ENCODE results near the gene DYSF.

The DYSF gene

GRCh38 chr2:71526141-71526540 is 72.8 kb downstream of the DYSF start:
- H3F3A ChIP-seq (ENCODE audit: control insufficient read depth, insufficient read depth), result no peaks in the 10 kb centered on the region

GRCh38 chr2:71526975-71527374 is 73.6 kb downstream of the DYSF start:
- H3K36me3 ChIP-seq (ENCODE audit: control insufficient read depth, low read length), result no peaks in the 10 kb centered on the region
- H3F3A ChIP-seq (ENCODE audit: control insufficient read depth, insufficient read depth), result no peaks in the 10 kb centered on the region
- H3K4me2 ChIP-seq (ENCODE audit: low read length), result no peak overlapping the region
- H4K20me1 ChIP-seq (ENCODE audit: control insufficient read depth, insufficient read depth, low read depth, low read length), result no peaks in the 10 kb centered on the region
- TF ChIP-seq CTCF (IDR thresholded peaks at IDR 0.05; ENCODE audit: low read depth, low read length, poor library complexity, severe bottlenecking) (no peak), EZH2phosphoT487 (IDR thresholded peaks at IDR 0.05; ENCODE audit: borderline replicate concordance, low read length) (no peak)
- no peak overlapping the region for H3K4me3 ChIP-seq (ENCODE audit: low read length)
- H3K79me2 ChIP-seq (ENCODE audit: control insufficient read depth, low read length), result no peaks in the 10 kb centered on the region
- H3K4me1 ChIP-seq (ENCODE audit: control insufficient read depth, low read length), result no peaks in the 10 kb centered on the region
- no peaks in the 10 kb centered on the region for H3K9me2 ChIP-seq (replicated peaks; ENCODE audit: control insufficient read depth, low read length)
- H3K27ac ChIP-seq (ENCODE audit: low read depth, low read length), result no peak overlapping the region
- H3K27me3 ChIP-seq (ENCODE audit: control insufficient read depth, low read length), result peaks cover 14% of the 10 kb centered on the region; the same call in 1 of the 2 replicates
- no peaks in the 10 kb centered on the region for H3K9me3 ChIP-seq (ENCODE audit: control insufficient read depth, insufficient read depth, low read length)

More at GRCh38 chr2:71526141-71526540, 72.8 kb downstream of the DYSF start:
- Histone ChIP-seq H3K4me3 (ENCODE audit: low read length) (no peak overlapping the region), H4K20me1 (ENCODE audit: control insufficient read depth, insufficient read depth, low read depth, low read length) (no peaks in the 10 kb centered on the region), H3K9me3 (ENCODE audit: control insufficient read depth, insufficient read depth, low read length) (no peaks in the 10 kb centered on the region), H3K36me3 (ENCODE audit: control insufficient read depth, low read length) (no peaks in the 10 kb centered on the region), H3K4me2 (ENCODE audit: low read length) (no peak overlapping the region), H3K27me3 (ENCODE audit: control insufficient read depth, low read length) (peaks cover 14% of the 10 kb centered on the region; the same call in 1 of the 2 replicates), H3K9me2 (replicated peaks; ENCODE audit: control insufficient read depth, low read length) (no peaks in the 10 kb centered on the region), H3K79me2 (ENCODE audit: control insufficient read depth, low read length) (no peaks in the 10 kb centered on the region), H3K27ac (ENCODE audit: low read depth, low read length) (no peak overlapping the region), H3K4me1 (ENCODE audit: control insufficient read depth, low read length) (no peaks in the 10 kb centered on the region)
- TF ChIP-seq EZH2phosphoT487 (IDR thresholded peaks at IDR 0.05; ENCODE audit: borderline replicate concordance, low read length) (no peak), CTCF (IDR thresholded peaks at IDR 0.05; ENCODE audit: low read depth, low read length, poor library complexity, severe bottlenecking) (no peak)

- H3K4me1 ChIP-seq (ENCODE audit: control insufficient read depth, low read length), result no peaks in the 10 kb centered on the region
- no peaks in the 10 kb centered on the region for H3F3A ChIP-seq (ENCODE audit: control insufficient read depth, insufficient read depth)
- no peak overlapping the region for H3K4me3 ChIP-seq (ENCODE audit: low read length)
- no peak overlapping the region for H3K4me2 ChIP-seq (ENCODE audit: low read length)
- H3K36me3 ChIP-seq (ENCODE audit: control insufficient read depth, low read length), result no peaks in the 10 kb centered on the region
- H3K79me2 ChIP-seq (ENCODE audit: control insufficient read depth, low read length), result no peaks in the 10 kb centered on the region
- H3K9me2 ChIP-seq (replicated peaks; ENCODE audit: control insufficient read depth, low read length), result no peaks in the 10 kb centered on the region
- H4K20me1 ChIP-seq (ENCODE audit: control insufficient read depth, insufficient read depth, low read depth, low read length), result no peaks in the 10 kb centered on the region
- H3K9me3 ChIP-seq (ENCODE audit: control insufficient read depth, insufficient read depth, low read length), result no peaks in the 10 kb centered on the region
- no peak overlapping the region for H3K27ac ChIP-seq (ENCODE audit: low read depth, low read length)
- H3K27me3 ChIP-seq (ENCODE audit: control insufficient read depth, low read length), result peaks cover 11% of the 10 kb centered on the region; the same call in 1 of the 2 replicates
- TF ChIP-seq CTCF (IDR thresholded peaks at IDR 0.05; ENCODE audit: low read depth, low read length, poor library complexity, severe bottlenecking) (no peak), EZH2phosphoT487 (IDR thresholded peaks at IDR 0.05; ENCODE audit: borderline replicate concordance, low read length) (no peak)
Measured at GRCh38 chr2:71528131-71528591, 74.8 kb downstream of the DYSF start.
